DMS114 treated with DMSO at 0.1 percent for 48 hours (cell line): ENCODE measurements around the gene SPRR1B.
"Not testable (repeated sequence)": the region's sequence is repeated elsewhere in the genome, so short reads cannot be mapped to it uniquely, and the experiment has no call there.

Source experiments
- DNase-seq: peaks from one replicate; lab custom pipeline; 2025; ENCODE audit not compliant: unreplicated experiment; lab: John Stamatoyannopoulos, UW

Gene SPRR1B, protein sequence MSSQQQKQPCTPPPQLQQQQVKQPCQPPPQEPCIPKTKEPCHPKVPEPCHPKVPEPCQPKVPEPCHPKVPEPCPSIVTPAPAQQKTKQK

DNA sequence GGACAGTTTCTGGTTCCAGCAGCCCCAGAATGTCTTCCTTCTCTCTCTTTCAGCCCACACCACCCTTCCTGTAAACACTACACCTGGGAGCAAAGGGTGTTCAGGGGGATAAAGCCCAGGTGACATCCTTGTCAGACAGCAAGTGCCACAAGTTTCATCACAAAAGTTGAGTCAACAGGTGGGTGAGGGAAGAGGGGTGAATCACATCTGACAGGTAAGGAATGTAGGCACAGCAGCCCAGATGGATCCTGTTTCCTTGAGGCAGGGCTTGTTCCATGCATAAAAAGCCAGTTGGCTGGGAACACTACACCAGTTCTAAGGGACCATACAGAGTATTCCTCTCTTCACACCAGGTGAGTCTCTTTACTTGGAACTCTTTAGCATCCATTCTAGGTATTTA is at the start of gene SPRR1B:
Gene SPRR1B (plus strand): TSS at position 309 of the 400 bp plus-strand sequence. CDS start 1,143 bp downstream, outside the sequence.
- DNase-seq: no peak

GRCh38 chr1:152982076-152982475 is 48.9 kb upstream of the SPRR1B start:
- no peak for DNase-seq

- DNase-seq: no peak
Observed at GRCh38 chr1:152983234-152983633, 47.8 kb upstream of the SPRR1B start.

- no peak for DNase-seq
Observed at GRCh38 chr1:152983743-152984142, 47.3 kb upstream of the SPRR1B start, which contains the start of gene SPRR1A. Gene SPRR1A (plus strand): TSS chr1:152984081. CDS start chr1:152985231, 1,150 bp downstream.

DNA sequence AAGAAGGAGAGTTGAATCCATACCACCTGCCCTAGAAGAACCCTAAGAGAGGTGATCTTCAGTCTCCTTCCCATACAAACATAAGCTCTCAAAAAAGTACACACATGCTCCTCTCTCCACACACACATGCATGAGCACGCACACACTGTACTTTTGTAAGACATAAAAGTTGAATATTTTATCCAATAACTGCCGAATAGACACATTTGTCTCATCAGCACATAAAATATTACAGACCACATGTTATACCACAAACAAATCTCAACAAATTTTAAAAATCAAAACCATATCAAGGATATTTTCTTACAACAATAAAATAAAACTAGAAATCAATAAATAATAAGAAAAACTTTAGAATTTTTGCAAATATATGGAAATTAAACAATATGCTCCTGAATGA is 44.4 kb upstream of the SPRR1B start:
- no peak for DNase-seq

DNA sequence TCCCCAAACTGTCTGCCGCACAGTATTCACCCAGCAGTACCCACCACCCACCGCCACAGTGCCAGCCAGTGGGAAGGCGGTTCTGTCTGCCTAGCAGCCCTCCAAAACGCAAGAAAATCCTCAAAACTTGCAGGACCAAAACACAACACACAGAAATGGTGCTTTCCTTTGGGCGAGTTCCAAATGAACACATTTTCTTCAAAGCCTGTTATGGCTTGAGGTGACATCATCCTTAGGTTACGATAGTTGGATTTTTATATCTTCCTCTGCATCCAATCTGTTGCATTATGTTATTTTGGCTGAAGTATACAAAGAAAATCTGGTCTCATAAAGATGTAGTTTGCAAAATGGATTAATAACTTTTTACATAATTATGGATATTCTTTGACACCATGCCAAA is 37.8 kb upstream of the SPRR1B start:
- DNase-seq: no peak

GRCh38 chr1:152995842-152996241 is 35.2 kb upstream of the SPRR1B start:
- no peak for DNase-seq

- no peak for DNase-seq
Observed at GRCh38 chr1:152996633-152997400, 34.2 kb upstream of the SPRR1B start.

DNA sequence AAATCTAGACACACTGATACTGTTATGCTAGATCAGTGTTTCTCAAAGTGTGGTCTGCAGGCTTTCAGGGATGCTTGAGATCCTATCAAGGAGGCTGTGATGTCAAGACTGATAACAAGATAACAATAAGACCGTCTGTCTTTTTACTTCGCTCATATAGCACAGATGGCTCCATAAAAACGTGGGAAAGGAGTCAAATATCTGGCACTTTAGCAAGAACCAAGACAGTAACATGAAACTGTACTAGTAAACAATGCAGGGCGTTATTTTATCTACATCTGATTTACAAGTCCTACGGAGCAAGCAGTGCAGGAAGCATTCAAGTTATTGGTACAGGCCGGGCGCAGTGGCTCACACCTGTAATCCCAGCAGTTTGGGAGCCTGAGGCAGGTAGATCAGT is 33.1 kb upstream of the SPRR1B start:
- DNase-seq: no peak

- no peak for DNase-seq
Observed at GRCh38 chr1:152998476-152998875, 32.5 kb upstream of the SPRR1B start.

DNA sequence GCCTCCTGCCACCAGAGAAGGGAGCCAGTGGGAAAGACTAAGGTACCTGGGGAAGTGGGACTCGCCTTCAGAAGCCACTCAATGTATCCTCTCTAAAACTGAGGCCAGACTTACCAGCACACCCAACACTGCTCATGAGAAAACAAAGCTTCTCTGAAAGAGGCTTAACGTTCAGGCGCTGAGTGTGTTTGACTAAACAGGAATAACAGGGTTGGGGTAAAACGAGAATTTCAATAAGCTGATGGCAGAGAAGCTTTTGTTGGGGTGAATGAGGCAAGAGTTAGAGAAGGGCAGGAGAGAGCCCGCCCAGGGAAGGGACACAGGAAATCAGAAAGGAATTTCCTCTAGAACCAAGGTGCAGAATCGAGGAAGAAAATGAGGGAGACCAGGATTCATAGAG is 31.2 kb upstream of the SPRR1B start:
- DNase-seq: no peak

DNA sequence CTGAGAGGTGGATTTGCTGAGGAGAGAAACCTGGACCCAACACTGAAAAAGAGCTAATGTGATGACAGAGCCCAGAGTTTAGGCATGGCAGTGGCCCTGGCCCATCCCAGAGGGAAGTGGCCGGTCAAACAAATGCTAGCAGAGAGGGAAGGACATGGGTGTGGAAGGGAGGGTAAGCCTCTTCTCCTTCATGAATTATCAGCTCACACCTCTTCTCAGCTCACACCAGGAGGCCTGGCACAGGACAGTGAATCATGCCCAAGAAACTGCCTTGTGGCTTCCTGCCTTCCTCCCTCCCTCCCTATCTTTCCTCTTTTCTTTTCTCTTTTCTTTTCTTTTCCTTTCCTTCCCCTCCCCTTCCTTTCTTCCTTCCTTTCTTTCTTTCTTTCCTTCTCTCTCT is 30.7 kb upstream of the SPRR1B start:
- DNase-seq: no peak

DNA sequence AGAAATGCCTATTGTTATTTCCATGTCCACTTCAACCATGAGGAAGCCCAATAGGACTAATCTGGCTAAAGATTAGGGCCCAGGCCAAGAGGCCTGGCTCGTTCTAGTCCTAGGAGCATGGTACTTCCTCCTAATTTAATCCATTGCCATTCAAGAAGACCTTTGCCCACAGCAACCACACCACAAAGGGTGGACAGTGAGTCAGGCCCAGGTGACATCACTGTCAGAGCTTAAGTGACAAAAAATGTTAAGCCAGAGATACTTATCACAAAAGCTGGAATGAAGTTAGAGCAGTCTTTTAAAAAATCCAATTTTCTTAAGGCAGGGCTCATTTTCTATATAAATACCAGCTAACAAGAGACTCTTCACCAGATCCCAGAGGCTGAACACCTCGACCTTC is 29.6 kb upstream of the SPRR1B start, which contains the start of gene SPRR3:
Gene SPRR3 (plus strand): TSS at position 368 of the 400 bp plus-strand sequence. CDS start 1,272 bp downstream, outside the sequence.
- DNase-seq: no peak

DNA sequence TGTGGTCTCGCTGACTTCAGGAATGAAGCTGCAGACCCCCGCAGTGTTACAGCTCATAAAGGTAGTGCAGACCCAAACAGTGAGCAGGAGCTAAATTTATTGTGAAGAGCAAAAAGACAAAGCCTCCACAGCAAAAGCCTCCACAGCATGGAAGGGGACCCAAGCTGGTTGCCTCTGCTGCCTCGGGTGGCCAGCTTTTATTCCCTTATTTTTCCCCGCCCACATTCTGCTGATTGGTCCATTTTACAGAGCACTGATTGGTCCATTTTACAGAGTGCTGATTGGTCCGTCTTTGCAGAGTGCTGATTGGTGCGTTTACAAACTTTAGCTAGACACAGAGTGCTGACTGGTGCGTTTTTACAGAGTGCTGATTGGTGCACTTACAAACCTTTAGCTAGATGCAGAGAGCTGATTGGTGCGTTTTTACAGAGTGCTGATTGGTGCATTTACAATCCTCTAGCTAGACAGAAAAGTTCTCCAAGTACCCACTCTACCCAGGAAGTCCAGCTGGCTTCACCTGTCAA is 19.7 kb upstream of the SPRR1B start:
- not testable (repeated sequence) for DNase-seq

- not testable (repeated sequence) for DNase-seq
Observed at GRCh38 chr1:153021829-153022228, 9.2 kb upstream of the SPRR1B start.

GRCh38 chr1:153022340-153022739 is 8.7 kb upstream of the SPRR1B start:
- DNase-seq: not testable (repeated sequence)

- DNase-seq: no peak
Observed at GRCh38 chr1:153023109-153023508, 7.9 kb upstream of the SPRR1B start.

GRCh38 chr1:153024413-153024812 is 6.6 kb upstream of the SPRR1B start:
- DNase-seq: no peak

DNA sequence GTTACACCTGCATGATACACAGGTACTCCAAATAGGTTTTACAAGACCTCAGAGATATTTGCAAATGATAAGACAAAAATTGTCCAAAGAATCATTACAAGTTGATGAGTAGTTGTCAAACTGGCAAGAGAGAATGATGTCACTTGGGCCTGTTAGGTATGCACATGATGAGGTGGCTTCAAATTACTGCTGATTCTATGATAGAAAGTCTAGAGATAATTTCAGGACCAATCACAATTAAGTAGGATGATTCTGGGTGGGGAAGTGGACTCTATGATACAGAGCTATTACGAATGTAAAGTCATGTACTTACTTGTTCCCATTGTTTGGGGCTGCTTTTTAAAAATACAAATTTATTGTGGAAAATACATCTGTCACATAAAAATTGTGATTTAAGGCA is 5.2 kb upstream of the SPRR1B start:
- no peak for DNase-seq

DNA sequence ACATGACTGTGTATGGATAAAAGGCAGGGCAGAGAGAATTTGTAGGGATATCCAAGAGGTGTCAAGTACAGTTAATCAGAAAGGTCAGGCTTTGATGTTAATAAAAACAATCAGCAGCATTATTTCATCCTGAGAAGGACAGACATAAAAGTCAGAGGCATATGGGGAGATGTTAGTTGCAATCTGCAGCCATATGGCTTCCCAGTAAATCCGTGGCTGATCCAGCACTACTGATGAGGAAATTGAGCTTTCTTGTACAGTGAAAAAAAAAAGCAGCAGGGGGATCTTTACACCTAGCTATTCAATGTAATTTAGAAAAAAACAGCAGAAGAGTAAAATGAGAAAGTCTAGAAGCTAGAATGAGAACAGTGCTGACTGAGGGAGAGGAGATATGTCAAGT is 2.2 kb upstream of the SPRR1B start:
- no peak for DNase-seq

DNA sequence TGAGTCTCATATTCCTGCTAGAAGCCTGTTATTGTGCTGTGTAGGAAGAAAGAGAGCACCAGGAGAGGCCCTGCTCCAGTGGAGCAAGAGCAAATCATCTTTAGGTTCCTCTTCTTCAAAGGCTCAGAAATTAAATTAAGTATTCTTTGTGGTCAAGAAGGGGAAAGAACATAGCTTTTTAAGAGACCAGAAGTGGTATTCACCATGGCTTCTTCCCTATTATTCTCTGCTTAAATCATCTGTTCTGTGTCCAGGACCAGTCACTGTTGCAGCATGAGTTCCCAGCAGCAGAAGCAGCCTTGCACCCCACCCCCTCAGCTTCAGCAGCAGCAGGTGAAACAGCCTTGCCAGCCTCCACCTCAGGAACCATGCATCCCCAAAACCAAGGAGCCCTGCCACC is 1.1 kb downstream of the SPRR1B start:
- DNase-seq: no peak

DNA sequence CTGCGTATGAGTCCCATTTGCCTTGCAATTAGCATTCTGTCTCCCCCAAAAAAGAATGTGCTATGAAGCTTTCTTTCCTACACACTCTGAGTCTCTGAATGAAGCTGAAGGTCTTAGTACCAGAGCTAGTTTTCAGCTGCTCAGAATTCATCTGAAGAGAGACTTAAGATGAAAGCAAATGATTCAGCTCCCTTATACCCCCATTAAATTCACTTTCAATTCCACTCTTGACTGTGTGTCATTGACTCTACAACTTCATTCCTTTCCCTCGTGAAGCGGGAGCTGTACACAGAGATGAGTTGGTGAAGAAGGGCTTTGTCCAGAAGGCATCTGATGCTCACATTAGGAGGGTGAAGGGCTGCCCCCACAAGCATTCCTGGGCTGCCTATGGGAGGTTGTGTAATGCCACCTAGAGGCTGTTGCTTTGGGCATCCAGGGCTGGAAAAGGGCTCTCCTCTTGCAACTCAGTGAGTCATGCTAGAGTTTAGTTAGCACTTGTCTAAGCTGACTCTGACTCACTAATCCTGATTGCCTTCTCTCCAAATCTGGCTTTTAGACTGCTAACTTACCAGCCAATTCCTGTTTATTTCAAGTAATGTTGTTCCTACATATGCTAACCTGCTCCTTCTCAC is 1.8 kb downstream of the SPRR1B start:
- DNase-seq: no peak
